ENCODE measurements around the gene ZNF532. TPM values are rescaled to one million over a fixed set of nuclear protein-coding genes. Genes with fewer than 3 reads are reported as not detected.

The ZNF532 gene
- total RNA-seq, 1 donor from 2014 or later: 77.1 TPM

DNA sequence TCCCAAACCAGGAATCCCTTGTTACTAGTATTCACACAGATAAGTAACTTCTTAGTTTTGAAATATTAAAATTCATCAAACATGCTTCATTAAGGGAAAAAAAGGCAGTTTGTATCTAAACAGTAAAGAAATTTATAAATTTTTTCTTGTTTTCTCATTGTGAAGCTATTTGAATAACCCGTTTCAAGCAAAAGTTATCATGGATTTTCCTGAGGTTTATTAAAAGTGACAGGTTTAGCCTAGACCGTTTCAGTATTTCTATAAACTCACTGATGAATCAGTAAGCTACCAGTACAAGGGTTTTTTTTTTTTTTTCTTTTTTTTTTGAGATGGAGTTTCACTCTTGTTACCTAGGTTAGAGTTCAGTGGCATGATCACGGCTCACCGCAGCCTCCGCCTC lies 20.0 kb downstream of the ZNF532 start:
- DNase-seq (ENCODE audit: extremely low spot score in 2 of 2): no peak
- intact Hi-C loops (cut with DNase I): no loop called here
- Histone ChIP-seq H3K36me3 (no peaks in the 10 kb centered on the region), H3K9me3 (no peaks in the 10 kb centered on the region), H3K4me3 (no peak overlapping the region), H3K27me3 (no peaks in the 10 kb centered on the region), H3K4me1 (peaks cover 49% of the 10 kb centered on the region), H3K27ac (no peak overlapping the region)
- TF ChIP-seq, protein P1, sequence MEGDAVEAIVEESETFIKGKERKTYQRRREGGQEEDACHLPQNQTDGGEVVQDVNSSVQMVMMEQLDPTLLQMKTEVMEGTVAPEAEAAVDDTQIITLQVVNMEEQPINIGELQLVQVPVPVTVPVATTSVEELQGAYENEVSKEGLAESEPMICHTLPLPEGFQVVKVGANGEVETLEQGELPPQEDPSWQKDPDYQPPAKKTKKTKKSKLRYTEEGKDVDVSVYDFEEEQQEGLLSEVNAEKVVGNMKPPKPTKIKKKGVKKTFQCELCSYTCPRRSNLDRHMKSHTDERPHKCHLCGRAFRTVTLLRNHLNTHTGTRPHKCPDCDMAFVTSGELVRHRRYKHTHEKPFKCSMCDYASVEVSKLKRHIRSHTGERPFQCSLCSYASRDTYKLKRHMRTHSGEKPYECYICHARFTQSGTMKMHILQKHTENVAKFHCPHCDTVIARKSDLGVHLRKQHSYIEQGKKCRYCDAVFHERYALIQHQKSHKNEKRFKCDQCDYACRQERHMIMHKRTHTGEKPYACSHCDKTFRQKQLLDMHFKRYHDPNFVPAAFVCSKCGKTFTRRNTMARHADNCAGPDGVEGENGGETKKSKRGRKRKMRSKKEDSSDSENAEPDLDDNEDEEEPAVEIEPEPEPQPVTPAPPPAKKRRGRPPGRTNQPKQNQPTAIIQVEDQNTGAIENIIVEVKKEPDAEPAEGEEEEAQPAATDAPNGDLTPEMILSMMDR (IDR thresholded peaks at IDR 0.05): no peak
- TF ChIP-seq POLR2A (IDR thresholded peaks at IDR 0.05) (no peak), POLR2AphosphoS5 (IDR thresholded peaks at IDR 0.05; ENCODE audit: insufficient read depth in 1 of 2, low read depth in 1 of 2) (no peak)

DNA sequence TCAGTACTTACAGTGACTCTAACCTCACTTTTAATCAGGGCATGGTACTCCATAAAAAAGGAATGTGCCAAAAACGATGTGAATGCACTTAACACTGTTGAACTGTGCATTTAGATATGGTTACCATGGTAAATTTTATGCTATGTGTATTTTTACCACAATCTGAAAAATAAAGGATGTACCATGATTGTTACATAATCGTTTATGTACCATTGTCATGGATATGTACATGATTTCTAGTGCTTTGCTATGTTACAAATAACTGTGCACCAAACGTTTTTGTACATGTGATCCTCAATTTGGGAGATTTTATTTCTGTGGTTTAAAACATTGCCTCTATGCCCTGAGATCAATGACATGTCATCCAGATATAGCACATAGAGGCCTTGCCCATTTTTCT lies 21.8 kb downstream of the ZNF532 start:
- intact Hi-C loops (cut with DNase I): no loop called here
- DNase-seq (ENCODE audit: extremely low spot score in 2 of 2): no peak
- TF ChIP-seq POLR2AphosphoS5 (IDR thresholded peaks at IDR 0.05; ENCODE audit: insufficient read depth in 1 of 2, low read depth in 1 of 2): no peak
- no peak for TF ChIP-seq POLR2A (IDR thresholded peaks at IDR 0.05)
- TF ChIP-seq, protein P1 (IDR thresholded peaks at IDR 0.05): no peak
- Histone ChIP-seq H3K27me3 (no peaks in the 10 kb centered on the region), H3K4me3 (no peak overlapping the region), H3K36me3 (no peaks in the 10 kb centered on the region), H3K27ac (peak overlapping the region; percentile 70), H3K9me3 (no peaks in the 10 kb centered on the region), H3K4me1 (peaks cover 49% of the 10 kb centered on the region)

DNA sequence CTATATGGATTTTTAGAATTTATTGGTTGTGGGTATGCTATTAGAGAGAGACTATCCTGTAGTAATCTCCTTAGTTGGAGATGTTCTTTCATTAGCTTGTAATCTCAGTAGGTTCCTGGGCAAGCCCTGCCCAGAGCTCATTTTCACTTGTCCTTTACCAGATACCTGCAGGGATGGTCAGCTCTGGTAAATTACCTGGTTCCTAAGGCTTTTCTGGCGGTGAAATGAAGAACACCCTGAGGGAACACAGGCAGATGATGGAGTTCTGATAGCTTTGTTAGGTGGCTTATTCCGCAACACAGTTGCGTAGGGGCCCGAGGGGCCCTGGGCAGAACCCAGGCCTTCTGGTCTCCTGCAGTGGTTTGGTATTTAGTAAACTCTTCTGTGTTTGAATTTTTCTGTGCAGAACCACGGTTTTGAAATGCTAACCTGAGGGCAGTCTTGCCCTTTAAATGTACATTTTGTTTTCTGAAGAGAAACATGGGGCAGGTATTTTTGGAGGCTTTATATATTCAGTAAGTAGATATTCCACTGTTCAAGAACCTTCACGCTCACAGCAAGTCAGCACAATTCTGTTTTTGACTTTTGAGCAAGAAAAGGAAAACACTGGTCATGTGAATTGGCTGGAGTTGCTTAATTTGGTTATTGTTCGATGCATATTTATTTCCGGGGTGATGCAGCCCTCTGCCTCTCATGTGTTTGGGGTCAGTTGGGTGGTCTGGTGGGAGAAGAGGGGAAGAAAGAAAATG lies 22.4 kb downstream of the ZNF532 start:
- Histone ChIP-seq H3K4me3 (no peak overlapping the region), H3K36me3 (no peaks in the 10 kb centered on the region)

DNA sequence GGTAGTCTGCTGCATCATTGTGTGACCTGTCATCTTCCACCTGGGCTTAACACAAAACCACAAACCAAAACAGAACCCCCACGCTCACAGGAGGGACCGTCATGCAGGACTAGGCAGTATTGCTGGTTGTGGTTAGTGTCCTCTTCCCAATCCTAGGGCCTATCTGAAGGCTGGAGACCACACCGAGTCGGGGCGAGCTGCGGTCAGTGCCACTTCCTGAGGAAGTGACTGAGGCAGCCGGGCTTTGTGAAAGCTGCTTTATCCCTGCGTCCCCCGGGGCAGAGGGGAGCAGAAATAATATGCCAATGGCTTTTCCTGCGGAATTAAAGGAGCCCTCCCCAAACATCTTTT lies 22.9 kb downstream of the ZNF532 start:
- no peak overlapping the region for H3K4me3 ChIP-seq
- H3K27ac ChIP-seq: peak overlapping the region; percentile 70
- TF ChIP-seq POLR2AphosphoS5 (IDR thresholded peaks at IDR 0.05; ENCODE audit: insufficient read depth in 1 of 2, low read depth in 1 of 2): peak in 1 of 2 donors; percentile 26
- no peak for TF ChIP-seq POLR2A (IDR thresholded peaks at IDR 0.05)
- H3K4me1 ChIP-seq: peaks cover 48% of the 10 kb centered on the region
- H3K9me3 ChIP-seq: no peaks in the 10 kb centered on the region
- intact Hi-C loops (cut with DNase I): no loop called here
- H3K36me3 ChIP-seq: no peaks in the 10 kb centered on the region
- H3K27me3 ChIP-seq: no peaks in the 10 kb centered on the region
- DNase-seq (ENCODE audit: extremely low spot score in 2 of 2): no peak

More for the DNA sequence above, 22.4 kb downstream of the ZNF532 start:
- Histone ChIP-seq H3K9me3 (no peaks in the 10 kb centered on the region), H3K27ac (peak overlapping the region; percentile 70), H3K4me1 (peaks cover 48% of the 10 kb centered on the region), H3K27me3 (no peaks in the 10 kb centered on the region)
- TF ChIP-seq POLR2A (IDR thresholded peaks at IDR 0.05): no peak
- no peak for TF ChIP-seq POLR2AphosphoS5 (IDR thresholded peaks at IDR 0.05; ENCODE audit: insufficient read depth in 1 of 2, low read depth in 1 of 2)
- TF ChIP-seq, protein P1 (IDR thresholded peaks at IDR 0.05): no peak
- intact Hi-C loops (cut with DNase I): no loop called here
- no peak for DNase-seq (ENCODE audit: extremely low spot score in 2 of 2)

DNA sequence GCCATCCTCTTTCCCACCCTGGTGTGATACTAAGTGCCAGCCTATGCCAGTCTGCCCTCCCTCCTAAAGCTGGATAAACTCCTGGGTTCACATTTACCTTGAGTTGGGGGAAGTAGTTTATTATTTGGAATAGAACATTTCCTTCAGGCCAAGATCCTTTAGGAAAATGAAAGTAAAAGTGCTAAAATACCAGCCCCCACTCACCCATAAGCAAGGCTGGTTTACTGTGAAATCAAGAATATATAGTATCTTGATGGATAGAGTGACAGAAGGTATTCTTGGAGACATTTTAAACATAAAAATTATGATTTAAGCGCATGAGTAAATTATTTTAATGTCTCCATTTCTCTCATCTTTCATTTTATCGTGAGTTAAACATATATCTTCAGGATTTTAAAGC lies 27.1 kb downstream of the ZNF532 start:
- intact Hi-C loops (cut with DNase I): no loop called here
- no peaks in the 10 kb centered on the region for H3K9me3 ChIP-seq

More for the DNA sequence above, 27.1 kb downstream of the ZNF532 start:
- peaks cover 74% of the 10 kb centered on the region for H3K4me1 ChIP-seq
- no peak for DNase-seq (ENCODE audit: extremely low spot score in 2 of 2)
- H3K4me3 ChIP-seq: no peak overlapping the region
- TF ChIP-seq POLR2AphosphoS5 (IDR thresholded peaks at IDR 0.05; ENCODE audit: insufficient read depth in 1 of 2, low read depth in 1 of 2) (no peak), POLR2A (IDR thresholded peaks at IDR 0.05) (no peak)
- TF ChIP-seq, protein P1 (IDR thresholded peaks at IDR 0.05): no peak
- no peaks in the 10 kb centered on the region for H3K27me3 ChIP-seq
- no peaks in the 10 kb centered on the region for H3K36me3 ChIP-seq
- peak overlapping the region; percentile 1 for H3K27ac ChIP-seq
